GM12892 (cell line): ENCODE results near the gene MYO10.

Experiments
- POLR2A ChIP-seq: IDR thresholded peaks from 2 replicates; pipeline ENCODE4 v1.6.1; 2011; ENCODE audit warnings: low read depth, low read length, control low read depth
- TAF1 ChIP-seq: IDR thresholded peaks from 2 replicates; pipeline ENCODE4 v1.6.1; 2011; ENCODE audit warnings: low read depth, mild to moderate bottlenecking, control low read depth, low read length, borderline replicate concordance

GRCh38 chr5:16777432-16777831 is 158.7 kb downstream of the MYO10 start:
- TF ChIP-seq TAF1: no peak
- TF ChIP-seq POLR2A: no peak
